ENCODE data around the gene DUSP11. TPM values are rescaled to one million over a fixed set of nuclear protein-coding genes. Genes with fewer than 3 reads are reported as not detected.

DUSP11 gene
- total and polyA plus RNA-seq, 2 of the 13 experiments (the other 11 are each of a cell fraction or from before 2014, with no cell fraction given) = 30.5 to 36.2 TPM

GRCh38 chr2:73736855-73737779 lies 42.8 kb downstream of the DUSP11 start, which contains the start of gene TPRKB (continued):
- no peak for TF ChIP-seq FOXO4 (CRISPR knock-in tag; conservative IDR thresholded peaks at IDR 0.05)
- peak; percentile 60; the same call in 1 of the 2 replicates for TF ChIP-seq ZNF670 (CRISPR knock-in tag; IDR thresholded peaks at IDR 0.05; ENCODE audit: borderline replicate concordance)
- no peak for TF ChIP-seq ZNF513 (CRISPR knock-in tag; conservative IDR thresholded peaks at IDR 0.05)
- TF ChIP-seq NR0B2 (CRISPR knock-in tag; IDR thresholded peaks at IDR 0.05) = peak; percentile 78
- peak; percentile 68 for TF ChIP-seq FOSL2 (CRISPR knock-in tag; IDR thresholded peaks at IDR 0.05)
- TF ChIP-seq CAMTA2 (CRISPR knock-in tag; IDR thresholded peaks at IDR 0.05; ENCODE audit: borderline replicate concordance) = no peak; the same call in 1 of the 2 replicates
- TF ChIP-seq, protein P1, sequence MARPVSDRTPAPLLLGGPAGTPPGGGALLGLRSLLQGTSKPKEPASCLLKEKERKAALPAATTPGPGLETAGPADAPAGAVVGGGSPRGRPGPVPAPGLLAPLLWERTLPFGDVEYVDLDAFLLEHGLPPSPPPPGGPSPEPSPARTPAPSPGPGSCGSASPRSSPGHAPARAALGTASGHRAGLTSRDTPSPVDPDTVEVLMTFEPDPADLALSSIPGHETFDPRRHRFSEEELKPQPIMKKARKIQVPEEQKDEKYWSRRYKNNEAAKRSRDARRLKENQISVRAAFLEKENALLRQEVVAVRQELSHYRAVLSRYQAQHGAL (CRISPR knock-in tag; IDR thresholded peaks at IDR 0.05; ENCODE audit: not compliant biosample characterization) = no peak
- no peak; the same call in none of the 2 replicates for TF ChIP-seq ZBTB33 (CRISPR knock-in tag; IDR thresholded peaks at IDR 0.05)
- peak; percentile 61; the same call in 1 of the 2 replicates for TF ChIP-seq MYPOP (CRISPR knock-in tag; IDR thresholded peaks at IDR 0.05)
- TF ChIP-seq, protein P2, sequence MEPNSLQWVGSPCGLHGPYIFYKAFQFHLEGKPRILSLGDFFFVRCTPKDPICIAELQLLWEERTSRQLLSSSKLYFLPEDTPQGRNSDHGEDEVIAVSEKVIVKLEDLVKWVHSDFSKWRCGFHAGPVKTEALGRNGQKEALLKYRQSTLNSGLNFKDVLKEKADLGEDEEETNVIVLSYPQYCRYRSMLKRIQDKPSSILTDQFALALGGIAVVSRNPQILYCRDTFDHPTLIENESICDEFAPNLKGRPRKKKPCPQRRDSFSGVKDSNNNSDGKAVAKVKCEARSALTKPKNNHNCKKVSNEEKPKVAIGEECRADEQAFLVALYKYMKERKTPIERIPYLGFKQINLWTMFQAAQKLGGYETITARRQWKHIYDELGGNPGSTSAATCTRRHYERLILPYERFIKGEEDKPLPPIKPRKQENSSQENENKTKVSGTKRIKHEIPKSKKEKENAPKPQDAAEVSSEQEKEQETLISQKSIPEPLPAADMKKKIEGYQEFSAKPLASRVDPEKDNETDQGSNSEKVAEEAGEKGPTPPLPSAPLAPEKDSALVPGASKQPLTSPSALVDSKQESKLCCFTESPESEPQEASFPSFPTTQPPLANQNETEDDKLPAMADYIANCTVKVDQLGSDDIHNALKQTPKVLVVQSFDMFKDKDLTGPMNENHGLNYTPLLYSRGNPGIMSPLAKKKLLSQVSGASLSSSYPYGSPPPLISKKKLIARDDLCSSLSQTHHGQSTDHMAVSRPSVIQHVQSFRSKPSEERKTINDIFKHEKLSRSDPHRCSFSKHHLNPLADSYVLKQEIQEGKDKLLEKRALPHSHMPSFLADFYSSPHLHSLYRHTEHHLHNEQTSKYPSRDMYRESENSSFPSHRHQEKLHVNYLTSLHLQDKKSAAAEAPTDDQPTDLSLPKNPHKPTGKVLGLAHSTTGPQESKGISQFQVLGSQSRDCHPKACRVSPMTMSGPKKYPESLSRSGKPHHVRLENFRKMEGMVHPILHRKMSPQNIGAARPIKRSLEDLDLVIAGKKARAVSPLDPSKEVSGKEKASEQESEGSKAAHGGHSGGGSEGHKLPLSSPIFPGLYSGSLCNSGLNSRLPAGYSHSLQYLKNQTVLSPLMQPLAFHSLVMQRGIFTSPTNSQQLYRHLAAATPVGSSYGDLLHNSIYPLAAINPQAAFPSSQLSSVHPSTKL (CRISPR knock-in tag; IDR thresholded peaks at IDR 0.05) = peak; percentile 85
- TF ChIP-seq ZNF574 (CRISPR knock-in tag; IDR thresholded peaks at IDR 0.05) = peak; percentile 97
